ENCODE measurements around the gene DNAJC4.

- TF ChIP-seq CTCF (IDR thresholded peaks at IDR 0.05) (no peak), HDAC2 (IDR thresholded peaks at IDR 0.05) (no peak), ZNF302 (CRISPR knock-in tag; IDR thresholded peaks at IDR 0.05) (no peak), ESRRA (IDR thresholded peaks at IDR 0.05; ENCODE audit: borderline replicate concordance, low read length) (no peak), POLR2A (IDR thresholded peaks at IDR 0.05; ENCODE audit: low read length) (no peak), POLR2AphosphoS2 (conservative IDR thresholded peaks at IDR 0.05; ENCODE audit: low read length) (no peak), BHLHE40 (IDR thresholded peaks at IDR 0.05; ENCODE audit: low read depth, low read length) (no peak), FOSL2 (IDR thresholded peaks at IDR 0.05) (no peak), FOSL2 (CRISPR knock-in tag; IDR thresholded peaks at IDR 0.05) (no peak)
- TF ChIP-seq, protein P1, sequence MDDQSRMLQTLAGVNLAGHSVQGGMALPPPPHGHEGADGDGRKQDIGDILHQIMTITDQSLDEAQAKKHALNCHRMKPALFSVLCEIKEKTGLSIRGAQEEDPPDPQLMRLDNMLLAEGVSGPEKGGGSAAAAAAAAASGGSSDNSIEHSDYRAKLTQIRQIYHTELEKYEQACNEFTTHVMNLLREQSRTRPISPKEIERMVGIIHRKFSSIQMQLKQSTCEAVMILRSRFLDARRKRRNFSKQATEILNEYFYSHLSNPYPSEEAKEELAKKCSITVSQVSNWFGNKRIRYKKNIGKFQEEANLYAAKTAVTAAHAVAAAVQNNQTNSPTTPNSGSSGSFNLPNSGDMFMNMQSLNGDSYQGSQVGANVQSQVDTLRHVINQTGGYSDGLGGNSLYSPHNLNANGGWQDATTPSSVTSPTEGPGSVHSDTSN (IDR thresholded peaks at IDR 0.05) = no peak
- TF ChIP-seq, protein P2, sequence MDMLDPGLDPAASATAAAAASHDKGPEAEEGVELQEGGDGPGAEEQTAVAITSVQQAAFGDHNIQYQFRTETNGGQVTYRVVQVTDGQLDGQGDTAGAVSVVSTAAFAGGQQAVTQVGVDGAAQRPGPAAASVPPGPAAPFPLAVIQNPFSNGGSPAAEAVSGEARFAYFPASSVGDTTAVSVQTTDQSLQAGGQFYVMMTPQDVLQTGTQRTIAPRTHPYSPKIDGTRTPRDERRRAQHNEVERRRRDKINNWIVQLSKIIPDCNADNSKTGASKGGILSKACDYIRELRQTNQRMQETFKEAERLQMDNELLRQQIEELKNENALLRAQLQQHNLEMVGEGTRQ (IDR thresholded peaks at IDR 0.05) = no peak
Measured at GRCh38 chr11:64258946-64259532, 28.7 kb downstream of the DNAJC4 start.

Measured in A549 (cell line).